ENCODE results near the gene TEX264. TPM values are rescaled to one million over a fixed set of nuclear protein-coding genes. Genes with fewer than 3 reads are reported as not detected.

The TEX264 gene
- polyA plus RNA-seq, 1 donor (not counting 4 experiments of a cell fraction or from before 2014, with no cell fraction given): 35.8 TPM

- Histone ChIP-seq H3K4me3 (ENCODE audit: control insufficient read depth in 2 of 3, extremely low read depth in 1 of 3, insufficient read depth in 2 of 3, low read depth in 1 of 3, low read length in 3 of 3) (no peak overlapping the region), H2AFZ (ENCODE audit: control insufficient read depth, low read length) (no peak overlapping the region), H3K4me1 (ENCODE audit: control insufficient read depth, extremely low read depth, insufficient read depth, low read length) (no peaks in the 10 kb centered on the region), H4K20me1 (ENCODE audit: control insufficient read depth, extremely low read depth, insufficient read depth, low read length) (no peaks in the 10 kb centered on the region), H3K27ac (ENCODE audit: control insufficient read depth, insufficient read depth, low read length) (no peak overlapping the region), H3K9me1 (ENCODE audit: control insufficient read depth, extremely low read depth, insufficient read depth, low read length) (no peaks in the 10 kb centered on the region), H3K9ac (ENCODE audit: control insufficient read depth, extremely low read depth, insufficient read depth, low read length) (no peak overlapping the region), H3K27me3 (ENCODE audit: control insufficient read depth, extremely low read depth, insufficient read depth, low read length) (no peaks in the 10 kb centered on the region), H3K4me2 (ENCODE audit: control insufficient read depth, extremely low read depth, insufficient read depth, low read depth, low read length) (no peak overlapping the region), H3K9me3 (ENCODE audit: control insufficient read depth, low read depth, low read length) (no peaks in the 10 kb centered on the region), H3K79me2 (ENCODE audit: control insufficient read depth, insufficient read depth, low read length) (no peaks in the 10 kb centered on the region), H3K36me3 (ENCODE audit: control insufficient read depth in 2 of 2, extremely low read depth in 1 of 2, insufficient read depth in 2 of 2, low read length in 2 of 2) (no peaks in the 10 kb centered on the region)
- FAIRE-seq (no peak), DNase-seq (ENCODE audit: low read depth, low spot score) (no peak)
- TF ChIP-seq EZH2 (IDR thresholded peaks at IDR 0.05; ENCODE audit: low read length): no peak
- peak in 2 of 3 experiments; percentile 12 to 25 for TF ChIP-seq CTCF (optimal IDR thresholded peaks at IDR 0.05 in 1 of 3, IDR thresholded peaks at IDR 0.05 in 1 of 3, conservative IDR thresholded peaks at IDR 0.05 in 1 of 3; ENCODE audit: extremely low read depth in 1 of 3, insufficient read depth in 2 of 3, low read length in 3 of 3)
- dilution Hi-C loops (cut with MboI; ENCODE audit: extremely low pct_ligation_motif_present, low sequenced_read_pairs): no loop called here
Observed at GRCh38 chr3:51722362-51722761, 51.3 kb downstream of the TEX264 start.

GRCh38 chr3:51727500-51727899 is 56.4 kb downstream of the TEX264 start:
- Histone ChIP-seq H3K36me3 (ENCODE audit: control insufficient read depth in 2 of 2, extremely low read depth in 1 of 2, insufficient read depth in 2 of 2, low read length in 2 of 2) (no peaks in the 10 kb centered on the region), H3K27ac (ENCODE audit: control insufficient read depth, insufficient read depth, low read length) (no peak overlapping the region), H4K20me1 (ENCODE audit: control insufficient read depth, extremely low read depth, insufficient read depth, low read length) (no peaks in the 10 kb centered on the region), H3K4me3 (ENCODE audit: control insufficient read depth in 2 of 3, extremely low read depth in 1 of 3, insufficient read depth in 2 of 3, low read depth in 1 of 3, low read length in 3 of 3) (no peak overlapping the region), H3K4me2 (ENCODE audit: control insufficient read depth, extremely low read depth, insufficient read depth, low read depth, low read length) (no peak overlapping the region), H3K9me1 (ENCODE audit: control insufficient read depth, extremely low read depth, insufficient read depth, low read length) (no peaks in the 10 kb centered on the region), H3K79me2 (ENCODE audit: control insufficient read depth, insufficient read depth, low read length) (no peaks in the 10 kb centered on the region), H3K9ac (ENCODE audit: control insufficient read depth, extremely low read depth, insufficient read depth, low read length) (no peak overlapping the region), H3K9me3 (ENCODE audit: control insufficient read depth, low read depth, low read length) (no peaks in the 10 kb centered on the region), H3K27me3 (ENCODE audit: control insufficient read depth, extremely low read depth, insufficient read depth, low read length) (no peaks in the 10 kb centered on the region), H3K4me1 (ENCODE audit: control insufficient read depth, extremely low read depth, insufficient read depth, low read length) (peaks cover 23% of the 10 kb centered on the region), H2AFZ (ENCODE audit: control insufficient read depth, low read length) (no peak overlapping the region)
- DNase-seq (ENCODE audit: low read depth, low spot score) (no peak), FAIRE-seq (no peak)
- TF ChIP-seq CTCF (optimal IDR thresholded peaks at IDR 0.05 in 1 of 3, IDR thresholded peaks at IDR 0.05 in 1 of 3, conservative IDR thresholded peaks at IDR 0.05 in 1 of 3; ENCODE audit: extremely low read depth in 1 of 3, insufficient read depth in 2 of 3, low read length in 3 of 3) (no peak), EZH2 (IDR thresholded peaks at IDR 0.05; ENCODE audit: low read length) (no peak)
- dilution Hi-C loops (cut with MboI; ENCODE audit: extremely low pct_ligation_motif_present, low sequenced_read_pairs): loop anchor here (5.0 kb wide), 1 partner anchor 50 kb away; the partner anchor contains the start of gene IQCF6

Data from keratinocyte (primary cell).